A673 (cell line): ENCODE measurements around the gene MOK.

Experiments used
- EZH2 ChIP-seq: fragments of 200-600 bp; sonication (generic); IDR thresholded peaks from 2 replicates; pipeline ENCODE4 v1.6.1; 2017; ENCODE audit warnings: borderline replicate concordance, low read depth, mild to moderate bottlenecking, mixed read lengths, antibody characterized with exemption, low read length; ENCODE audit not compliant: poor library complexity, severe bottlenecking
- TF ChIP-seq, protein P1 (sequence below): fragments of 300-800, 200-600 bp; sonication (generic); conservative IDR thresholded peaks from 2 replicates; pipeline ENCODE4 v1.5.1; 2017; ENCODE audit warnings: low read depth, mild to moderate bottlenecking, antibody characterized with exemption, low read length, moderate library complexity, mixed read lengths

DNA sequence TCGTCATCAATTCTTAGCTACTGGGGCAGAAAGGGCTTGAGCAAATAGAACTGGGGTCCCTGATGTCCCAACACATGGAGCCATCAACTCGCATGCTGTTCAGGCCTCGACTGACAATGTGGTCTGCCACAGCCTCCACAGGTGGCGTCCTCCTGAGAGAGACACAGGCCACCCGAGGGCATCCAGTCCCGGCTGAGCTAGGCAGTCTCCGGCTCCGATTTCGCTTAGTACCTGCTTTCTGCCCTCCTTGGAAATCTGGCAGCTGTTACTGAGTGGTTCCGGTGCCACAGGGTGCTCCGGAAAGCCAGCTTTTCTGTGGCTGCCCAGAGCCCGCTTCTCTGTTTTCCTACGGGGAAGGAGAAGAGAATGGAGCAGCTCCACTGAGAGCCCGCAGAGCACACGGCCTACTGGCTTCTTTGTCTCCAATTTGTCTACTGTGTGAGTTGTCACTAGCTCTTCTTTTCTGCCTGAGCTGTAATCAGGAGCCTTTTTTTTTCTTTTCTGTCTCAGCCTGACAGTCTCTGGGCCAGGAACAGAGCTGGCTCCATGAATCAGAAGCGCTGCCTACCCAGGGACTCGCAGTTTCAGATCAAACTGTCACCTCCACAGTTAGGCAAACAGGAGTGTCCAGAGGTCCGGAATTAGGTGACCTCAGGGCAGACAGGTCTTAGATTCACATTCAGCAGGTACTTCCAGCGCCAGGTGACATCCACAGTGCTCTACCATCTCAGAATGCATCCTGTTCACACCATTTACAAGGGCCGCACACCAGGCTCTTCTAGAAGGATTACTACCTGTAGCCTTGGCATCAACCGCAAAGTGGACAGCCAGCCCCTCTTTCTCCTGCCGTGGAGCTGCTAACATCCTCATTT is 73.3 kb downstream of the MOK start:
- TF ChIP-seq, protein P1, sequence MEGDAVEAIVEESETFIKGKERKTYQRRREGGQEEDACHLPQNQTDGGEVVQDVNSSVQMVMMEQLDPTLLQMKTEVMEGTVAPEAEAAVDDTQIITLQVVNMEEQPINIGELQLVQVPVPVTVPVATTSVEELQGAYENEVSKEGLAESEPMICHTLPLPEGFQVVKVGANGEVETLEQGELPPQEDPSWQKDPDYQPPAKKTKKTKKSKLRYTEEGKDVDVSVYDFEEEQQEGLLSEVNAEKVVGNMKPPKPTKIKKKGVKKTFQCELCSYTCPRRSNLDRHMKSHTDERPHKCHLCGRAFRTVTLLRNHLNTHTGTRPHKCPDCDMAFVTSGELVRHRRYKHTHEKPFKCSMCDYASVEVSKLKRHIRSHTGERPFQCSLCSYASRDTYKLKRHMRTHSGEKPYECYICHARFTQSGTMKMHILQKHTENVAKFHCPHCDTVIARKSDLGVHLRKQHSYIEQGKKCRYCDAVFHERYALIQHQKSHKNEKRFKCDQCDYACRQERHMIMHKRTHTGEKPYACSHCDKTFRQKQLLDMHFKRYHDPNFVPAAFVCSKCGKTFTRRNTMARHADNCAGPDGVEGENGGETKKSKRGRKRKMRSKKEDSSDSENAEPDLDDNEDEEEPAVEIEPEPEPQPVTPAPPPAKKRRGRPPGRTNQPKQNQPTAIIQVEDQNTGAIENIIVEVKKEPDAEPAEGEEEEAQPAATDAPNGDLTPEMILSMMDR, result no peak
- TF ChIP-seq EZH2, result no peak
